Measurements from ENCODE around the gene ZNF503.

GRCh38 chr10:75408509-75408875 is 6.9 kb upstream of the ZNF503 start:
- TF ChIP-seq POLR2A (IDR thresholded peaks at IDR 0.05; ENCODE audit: low read depth, low read length) (no peak), TAF1 (IDR thresholded peaks at IDR 0.05; ENCODE audit: low read depth, low read length) (no peak), POLR2AphosphoS5 (IDR thresholded peaks at IDR 0.05; ENCODE audit: low read depth, low read length) (no peak), POU2F2 (IDR thresholded peaks at IDR 0.05; ENCODE audit: low read depth, low read length) (no peak), SPI1 (IDR thresholded peaks at IDR 0.05; ENCODE audit: low read depth, low read length) (no peak)

Data from GM12891 (cell line).